ENCODE measurements around the gene FAM174C.

FAM174C gene

GRCh38 chr19:1327125-1327524, 51.8 kb downstream of the FAM174C start:
- DNase-seq: no peak
